RPMI8226 (cell line): Measurements from ENCODE around the gene TNS4.

ENCODE experiments used
- DNase-seq: peaks from one replicate; pipeline ENCODE4 v3.0.0-alpha.2; 2015

TNS4 gene

DNA sequence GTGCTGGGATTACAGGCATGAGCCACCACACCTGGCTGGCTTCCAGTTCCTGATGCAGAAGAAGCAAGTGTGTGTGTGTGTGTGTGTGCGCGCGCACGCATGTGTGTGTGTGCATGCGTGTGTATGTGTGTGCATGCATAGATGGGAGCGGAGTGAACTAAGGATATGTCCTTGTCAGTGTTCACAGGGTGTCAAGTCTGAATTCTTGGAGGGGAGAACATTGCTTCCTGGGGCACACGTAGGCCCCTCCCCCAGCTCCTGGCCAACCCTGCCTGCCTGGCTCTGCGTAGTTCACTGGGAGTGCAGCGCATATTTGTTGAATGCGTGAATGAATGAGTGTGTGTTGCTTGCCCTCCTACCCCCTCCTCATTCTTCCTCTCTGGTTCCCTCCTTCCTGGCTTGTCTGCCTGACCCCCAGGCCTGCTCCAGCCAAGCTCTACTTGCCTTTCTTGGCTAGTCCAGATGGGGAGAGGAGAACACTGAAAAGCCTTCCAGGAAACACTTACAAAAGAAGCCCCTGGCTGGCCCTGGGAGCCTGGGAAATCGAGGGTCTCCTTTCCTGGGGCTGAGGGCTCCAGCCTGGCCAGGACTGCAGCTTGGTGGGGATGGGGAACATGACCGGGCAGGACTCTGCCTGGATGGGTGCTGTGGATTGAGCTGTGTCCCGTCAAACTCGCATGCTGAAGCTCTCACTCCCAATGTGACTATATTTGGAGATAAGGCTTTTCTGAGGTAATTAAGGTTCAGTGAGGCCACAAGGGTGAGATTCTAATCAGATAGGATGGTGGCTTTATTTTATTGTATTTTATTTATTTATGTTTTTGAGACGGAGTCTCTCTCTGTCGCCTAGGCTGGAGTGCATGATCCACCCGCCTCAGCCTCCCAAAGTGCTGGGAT is 30.2 kb downstream of the TNS4 start:
- no peak for DNase-seq

GRCh38 chr17:40469805-40470675 is 31.4 kb downstream of the TNS4 start:
- no peak for DNase-seq

GRCh38 chr17:40468560-40468959 is 32.9 kb downstream of the TNS4 start:
- no peak for DNase-seq

DNA sequence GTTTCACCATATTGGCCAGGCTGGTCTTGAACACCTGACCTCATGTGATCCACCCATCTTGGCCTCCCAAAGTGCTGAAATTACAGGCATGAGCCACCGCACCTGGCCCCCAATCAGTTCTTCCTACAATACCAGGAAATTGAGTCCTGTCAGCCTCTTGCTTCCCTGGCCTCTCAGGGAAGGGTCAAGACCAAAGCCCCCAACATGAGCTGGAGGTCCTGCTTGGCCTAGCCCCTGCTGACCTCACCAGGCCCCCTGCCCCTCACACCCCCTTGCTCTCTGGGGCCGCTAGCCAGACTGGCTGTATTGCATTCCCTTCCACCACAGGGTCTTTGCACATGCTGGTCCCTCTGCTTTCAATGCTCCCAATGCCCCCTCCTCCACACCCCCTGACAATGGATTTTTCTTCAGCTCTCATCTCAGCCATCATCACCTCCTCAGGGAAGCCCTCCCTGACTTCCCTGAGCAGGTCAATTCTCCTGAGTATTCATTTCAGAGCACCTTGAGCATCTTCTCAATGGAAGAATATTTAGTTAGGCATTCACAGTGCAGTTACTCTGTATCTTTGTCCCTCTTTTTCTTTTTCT is 34.0 kb downstream of the TNS4 start:
- no peak for DNase-seq

GRCh38 chr17:40466298-40466971 is 35.0 kb downstream of the TNS4 start:
- DNase-seq, result no peak

GRCh38 chr17:40464392-40464855 is 37.0 kb downstream of the TNS4 start:
- DNase-seq, result no peak

GRCh38 chr17:40463122-40463550 is 38.3 kb downstream of the TNS4 start:
- no peak for DNase-seq

DNA sequence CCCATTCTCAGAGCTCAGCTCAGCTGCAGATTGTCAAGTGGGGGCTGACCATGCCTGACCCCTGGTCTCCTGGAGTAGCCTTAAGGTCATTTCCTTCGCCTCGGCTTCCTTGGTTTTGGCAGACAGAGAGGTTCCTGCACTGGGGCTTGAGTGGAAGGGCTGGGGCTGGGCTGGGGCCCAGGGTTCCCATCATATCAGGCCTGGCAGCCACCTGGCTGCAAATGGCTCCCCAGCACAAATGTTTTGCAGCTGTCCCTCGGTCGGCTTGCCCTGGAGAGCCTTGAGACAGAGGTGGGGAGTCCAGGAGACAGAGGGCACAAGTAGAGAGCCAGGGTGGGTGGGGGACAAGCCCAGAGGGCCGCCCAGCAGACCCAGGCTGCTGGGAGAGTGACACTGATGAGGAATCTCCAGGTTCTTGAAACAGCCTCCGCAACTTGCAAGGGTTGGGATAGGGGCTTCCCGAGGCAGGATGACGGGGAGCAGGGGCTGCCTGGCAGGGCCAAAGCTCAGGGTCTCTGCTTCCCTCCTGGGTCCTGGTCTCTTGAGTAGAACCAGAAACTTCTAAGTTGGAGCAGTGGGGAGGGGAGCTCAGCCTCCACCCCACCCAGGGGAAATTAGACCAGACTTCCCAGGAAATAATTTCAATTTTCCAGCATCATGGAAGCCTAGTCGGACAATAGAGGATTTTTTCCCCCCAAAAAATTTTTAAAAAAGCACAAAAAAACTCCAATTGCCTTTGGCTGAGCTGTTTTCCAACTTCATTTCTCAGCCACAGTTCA is 38.9 kb downstream of the TNS4 start:
- DNase-seq, result no peak

GRCh38 chr17:40461732-40462342 is 39.6 kb downstream of the TNS4 start:
- no peak for DNase-seq

DNA sequence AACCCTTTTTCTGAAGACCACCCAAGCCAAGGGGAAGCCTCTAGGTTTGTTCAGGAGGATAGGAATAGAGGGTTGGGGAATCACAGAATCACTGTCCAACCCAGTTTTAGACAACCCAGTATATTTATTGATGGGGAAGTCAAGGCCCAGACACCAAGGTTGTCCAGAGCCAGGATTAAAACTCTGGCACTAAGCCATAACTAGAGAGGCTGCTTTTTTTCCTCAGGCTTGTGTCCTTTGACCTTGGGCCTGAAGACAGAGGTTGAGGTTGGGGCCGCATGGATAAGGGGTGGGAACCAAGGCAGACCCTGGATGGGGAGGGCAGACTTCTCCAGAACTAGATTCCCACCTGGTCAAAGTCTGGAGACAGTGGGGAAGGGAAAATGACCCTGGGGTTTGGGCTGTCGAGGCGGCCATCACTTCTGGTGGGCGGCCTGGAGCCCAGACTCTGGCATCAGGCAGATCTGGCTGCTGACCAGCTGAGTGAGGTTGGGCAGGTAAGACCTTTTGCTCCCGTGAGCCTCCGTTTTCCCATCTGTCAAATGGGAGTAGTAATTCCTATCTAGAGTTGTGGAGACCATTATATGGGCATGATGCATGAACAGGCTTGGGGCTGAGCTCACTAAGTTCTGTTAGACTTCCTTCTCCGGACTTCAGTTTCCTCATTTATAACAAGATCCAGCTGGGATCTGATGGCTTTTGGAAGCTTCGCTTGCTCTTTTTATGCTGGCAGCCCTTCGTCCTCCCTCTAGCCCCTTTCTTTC is 40.3 kb downstream of the TNS4 start:
- DNase-seq, result no peak

- DNase-seq, result no peak
These were observed 40.8 kb downstream of the TNS4 start for GRCh38 chr17:40460604-40460967.

DNA sequence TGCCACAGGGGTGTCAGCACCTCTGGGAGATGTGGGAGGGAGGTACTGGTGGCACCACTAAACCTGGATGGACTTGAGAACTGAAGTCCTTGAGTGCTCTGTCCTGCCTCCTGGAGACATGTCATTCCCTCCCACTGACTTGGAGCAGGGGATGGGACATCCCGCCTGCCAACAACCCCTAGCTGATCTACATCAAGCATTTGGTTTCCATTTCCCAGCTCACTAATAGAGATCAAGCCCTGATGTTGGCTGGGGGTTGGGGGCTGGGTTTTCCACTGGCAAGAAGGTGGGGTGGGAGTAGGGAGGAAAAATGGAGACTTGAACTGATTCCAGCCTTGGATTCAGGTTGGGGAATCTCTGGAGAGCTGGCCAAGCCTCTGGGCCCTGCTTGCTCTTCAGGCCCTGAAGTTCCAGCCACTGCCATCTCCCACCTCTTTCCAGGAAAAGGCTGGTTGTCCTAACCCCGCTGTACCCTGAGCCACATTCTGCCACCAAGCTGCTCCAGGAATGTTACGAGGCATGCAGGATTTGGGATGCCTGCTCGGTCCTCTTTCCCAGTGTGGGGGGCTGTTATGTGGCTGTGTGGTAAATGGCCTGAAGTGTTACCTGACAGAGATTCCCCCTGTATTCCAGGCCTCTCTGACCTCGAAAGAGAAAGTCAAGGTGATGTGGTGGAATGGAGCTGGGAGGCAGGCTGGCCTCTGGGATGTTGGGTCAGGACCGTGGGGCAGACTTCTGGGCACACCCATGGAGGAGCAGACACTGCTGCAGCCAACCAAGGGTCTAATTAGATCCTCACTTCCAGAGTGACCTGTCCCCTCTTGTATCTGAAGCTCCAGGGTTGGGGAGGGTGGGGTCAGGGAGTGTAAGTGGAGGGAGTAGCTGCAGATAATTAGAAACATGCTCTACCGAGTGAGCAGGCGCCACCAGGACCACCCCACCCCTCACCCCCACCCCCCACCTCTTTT is 41.5 kb downstream of the TNS4 start:
- DNase-seq, result no peak

DNA sequence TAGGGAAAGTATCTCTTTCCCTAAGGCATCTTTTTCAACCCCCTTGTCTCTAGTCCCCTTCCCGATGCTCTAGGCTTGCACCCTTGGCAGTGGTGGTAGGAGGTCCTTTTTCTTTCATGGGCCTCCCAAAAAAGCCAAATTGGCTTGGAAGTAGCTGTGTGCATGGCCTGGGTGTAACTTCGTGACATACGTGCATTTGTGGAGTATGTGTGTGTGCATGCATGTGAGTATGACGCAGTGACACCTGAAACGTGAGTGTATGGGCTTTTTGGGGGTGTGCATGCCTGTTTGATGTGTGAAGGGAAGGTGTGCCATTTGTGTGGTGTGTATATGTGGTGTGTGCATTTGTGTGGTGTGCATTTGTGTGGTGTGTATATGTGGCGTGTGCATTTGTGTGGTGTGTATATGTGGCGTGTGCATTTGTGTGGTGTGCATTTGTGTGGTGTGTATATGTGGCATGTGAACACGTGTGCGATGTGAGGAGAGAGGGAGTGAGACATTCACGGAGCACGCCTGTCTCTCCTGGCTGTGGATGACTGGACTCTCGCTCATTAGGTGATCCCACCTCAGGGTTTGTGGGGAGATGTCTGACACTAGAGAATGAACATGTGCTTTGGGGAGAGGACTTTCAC is 42.5 kb downstream of the TNS4 start:
- DNase-seq, result no peak

- no peak for DNase-seq
These were observed 43.2 kb downstream of the TNS4 start for GRCh38 chr17:40457964-40458791.

DNA sequence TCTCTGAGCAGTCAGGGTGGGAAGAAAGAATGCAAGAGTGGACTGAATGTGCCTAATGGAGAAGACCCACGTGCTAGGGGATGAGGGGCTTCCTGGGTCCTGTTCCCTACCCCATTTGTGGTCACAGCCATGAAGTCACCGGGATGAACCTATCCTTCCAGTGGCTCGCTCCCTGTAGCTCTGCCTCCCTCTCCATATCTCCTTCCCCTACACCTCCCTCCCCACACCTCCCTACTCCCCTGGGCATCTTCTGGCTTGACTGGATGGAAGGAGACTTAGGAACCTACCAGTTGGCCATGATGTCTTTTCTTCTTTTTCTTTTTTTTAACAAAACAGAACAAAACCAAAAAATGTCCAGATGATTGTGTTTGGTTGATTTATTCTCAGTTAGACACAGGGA is 44.1 kb downstream of the TNS4 start:
- DNase-seq, result no peak

GRCh38 chr17:40456396-40456951 is 44.9 kb downstream of the TNS4 start:
- DNase-seq, result no peak

GRCh38 chr17:40454613-40454995 is 46.8 kb downstream of the TNS4 start:
- no peak for DNase-seq
